SK-N-SH (cell line): ENCODE measurements around the gene SULT2B1. TPM values are rescaled to one million over a fixed set of nuclear protein-coding genes. Genes with fewer than 3 reads are reported as not detected.

Source experiments
- CTCF ChIA-PET: fragments of 300-600, 350-600 bp; formaldehyde crosslinking; extraction: SDS; loops from one replicate; lab custom pipeline; 2021; lab: Yijun Ruan, JAX
- POLR2A ChIA-PET: fragments of 350-600 bp; sonication (Branson Sonifier 250); formaldehyde crosslinking; extraction: SDS; loops from one replicate; lab custom pipeline; 2020; ENCODE audit warnings: antibody characterized with exemption, inconsistent platforms; lab: Yijun Ruan, JAX
- DNase-seq: peaks from one replicate; pipeline ENCODE4 v3.0.0; 2012
- H2AFZ ChIP-seq: fragments of 200-600 bp; sonication (generic); 2 replicates; pipeline ENCODE4 v1.8.1; 2016; ENCODE audit warnings: antibody characterized with exemption, mild to moderate bottlenecking, low read depth
- H3F3A ChIP-seq: fragments of 200-600 bp; sonication (generic); replicated peaks from 2 replicates; pipeline ENCODE3; 2016; ENCODE audit warnings: antibody characterized with exemption, mild to moderate bottlenecking; ENCODE audit not compliant: insufficient read depth
- H3K27ac ChIP-seq, 2 experiments: fragments of 200-500 bp in 1 of 2; fragments of 200-600 bp in 1 of 2; sonication (Bioruptor generic) in 1 of 2; sonication (generic), shearing (Covaris generic) in 1 of 2; 2 replicates each; pipeline versions ENCODE4 v1.5.1 to v1.6.1; 2014 to 2016; ENCODE audit warnings: low read depth in 2 of 2, inconsistent platforms in 1 of 2, low read length in 1 of 2, mild to moderate bottlenecking in 1 of 2, mixed read lengths in 1 of 2
- H3K27me3 ChIP-seq: fragments of 200-600 bp; sonication (generic), shearing (Covaris generic); 2 replicates; pipeline ENCODE4 v1.6.1; 2016; ENCODE audit warnings: mixed run types; ENCODE audit not compliant: insufficient read depth
- H3K36me3 ChIP-seq, 2 experiments: fragments of 200-500 bp in 1 of 2; fragments of 200-600 bp in 1 of 2; sonication (Bioruptor generic) in 1 of 2; sonication (generic) in 1 of 2; replicated peaks in 1 of 2; 2 replicates each; pipeline versions ENCODE3 to v1.5.1; 2014 to 2016; ENCODE audit warnings: low read length in 1 of 2, mild to moderate bottlenecking in 1 of 2; ENCODE audit not compliant: insufficient read depth in 2 of 2, control insufficient read depth in 1 of 2
- H3K4me1 ChIP-seq, 2 experiments: fragments of 200-500 bp in 1 of 2; fragments of 200-600 bp in 1 of 2; sonication (Bioruptor generic) in 1 of 2; sonication (generic), shearing (Covaris generic) in 1 of 2; 2 replicates each; pipeline versions ENCODE4 v1.5.1 to v1.6.1; 2014 to 2016; ENCODE audit warnings: low read depth in 1 of 2, low read length in 1 of 2, mixed run types in 1 of 2; ENCODE audit not compliant: insufficient read depth in 2 of 2, control insufficient read depth in 1 of 2
- H3K4me2 ChIP-seq: fragments of 200-600 bp; sonication (generic), shearing (Covaris generic); 2 replicates; pipeline ENCODE4 v1.6.1; 2017; ENCODE audit warnings: mixed run types
- H3K4me3 ChIP-seq, 2 experiments: fragments of 200-500 bp in 1 of 2; fragments of 200-600 bp in 1 of 2; sonication (Bioruptor generic) in 1 of 2; sonication (generic), shearing (Covaris generic) in 1 of 2; 2 replicates each; pipeline versions ENCODE4 v1.5.1 to v1.8.1; 2014 to 2016; ENCODE audit warnings: low read depth in 2 of 2, inconsistent platforms in 1 of 2, low read length in 1 of 2, mild to moderate bottlenecking in 1 of 2, mixed read lengths in 1 of 2, moderate library complexity in 1 of 2
- H3K79me2 ChIP-seq: fragments of 200-600 bp; sonication (generic); 2 replicates; pipeline ENCODE4 v1.8.1; 2017; ENCODE audit warnings: mild to moderate bottlenecking; ENCODE audit not compliant: insufficient read depth
- H3K9ac ChIP-seq: fragments of 200-600 bp; sonication (generic); 2 replicates; pipeline ENCODE4 v1.6.1; 2017; ENCODE audit warnings: mixed run types
- H3K9me2 ChIP-seq: fragments of 200-600 bp; sonication (generic); 2 replicates; pipeline ENCODE4 v1.6.1; 2017; ENCODE audit warnings: mixed run types
- H3K9me3 ChIP-seq: fragments of 200-600 bp; sonication (generic); 2 replicates; pipeline ENCODE4 v1.6.1; 2017; ENCODE audit warnings: mixed run types, mild to moderate bottlenecking, moderate library complexity
- H4K20me1 ChIP-seq: fragments of 200-600 bp; sonication (generic); 2 replicates; pipeline ENCODE4 v1.6.1; 2017; ENCODE audit warnings: mild to moderate bottlenecking, mixed run types; ENCODE audit not compliant: insufficient read depth
- CHD2 ChIP-seq: fragments of 150-350 bp; IDR thresholded peaks from 2 replicates; pipeline ENCODE4 v1.6.1; 2018; ENCODE audit warnings: low read length; ENCODE audit not compliant: partially characterized antibody
- ELF1 ChIP-seq: IDR thresholded peaks from 2 replicates; pipeline ENCODE4 v1.4.0; 2012
- FOXJ3 ChIP-seq: sonication (generic); formaldehyde crosslinking; IDR thresholded peaks from 2 replicates; pipeline ENCODE4 v1.5.1; 2020; ENCODE audit warnings: mild to moderate bottlenecking, missing genetic modification reagents
- GABPA ChIP-seq: IDR thresholded peaks from 2 replicates; pipeline ENCODE4 v1.4.0; 2012; ENCODE audit warnings: low read depth, mild to moderate bottlenecking
- GATA2 ChIP-seq: sonication (generic); formaldehyde crosslinking; IDR thresholded peaks from 2 replicates; pipeline ENCODE4 v1.5.0; 2020; ENCODE audit warnings: mild to moderate bottlenecking, missing genetic modification reagents
- IRF3 ChIP-seq: fragments of 150-350 bp; IDR thresholded peaks from 2 replicates; pipeline ENCODE4 v1.6.1; 2016; ENCODE audit warnings: mild to moderate bottlenecking, low read depth, low read length
- NFIC ChIP-seq: IDR thresholded peaks from 2 replicates; pipeline ENCODE4 v1.4.0; 2012; ENCODE audit warnings: borderline replicate concordance
- POLR2AphosphoS5 ChIP-seq: IDR thresholded peaks from 2 replicates; pipeline ENCODE4 v1.6.1; 2012; ENCODE audit warnings: low read depth, low read length
- TCF12 ChIP-seq: IDR thresholded peaks from 2 replicates; pipeline ENCODE4 v1.4.0; 2012
- USF2 ChIP-seq: fragments of 150-350 bp; IDR thresholded peaks from 2 replicates; pipeline ENCODE4 v1.6.1; 2017; ENCODE audit warnings: antibody characterized with exemption, low read length, low read depth, borderline replicate concordance
- WGBS: methylation state at CpG from one replicate; pipeline ENCODE4 v1.1.6; 2017; ENCODE audit warnings: low lambda C conversion rate; 5-methylcytosine and 5-hydroxymethylcytosine counted together
- polyA plus RNA-seq, 3 experiments: library from polyadenylated mRNA; depleted of rRNA; stranded (reverse); fragments of >200 nt; gene quantifications; 2 replicates each; pipeline ENCODE4 v1.2.3, GENCODE V29; 2012
- TF ChIP-seq, protein P1 (sequence below): IDR thresholded peaks from 2 replicates; pipeline ENCODE4 v1.4.0; 2012; ENCODE audit warnings: low read depth, borderline replicate concordance
- TF ChIP-seq, protein P2 (sequence below): IDR thresholded peaks from 2 replicates; pipeline ENCODE4 v1.4.0; 2012; ENCODE audit warnings: low read depth

The SULT2B1 gene
- polyA plus RNA-seq, 1 of the 3 experiments (the other 2 are of a cell fraction), result 0.92 TPM

GRCh38 chr19:48541813-48542212, 10.2 kb upstream of the SULT2B1 start:
- H3K36me3 ChIP-seq, result no peaks in the 10 kb centered on the region
- DNase-seq, result no peak
- POLR2A ChIA-PET, result no interaction called here
- WGBS, result 94% methylated on average over 6 of the region's 6 CpGs
- CTCF ChIA-PET, result interaction anchor here (2.0 kb wide), 1 partner anchor 52 kb away, joined by 6 read pairs; no protein-coding TSS in a partner anchor
- H3K9me3 ChIP-seq, result no peaks in the 10 kb centered on the region
- no peak overlapping the region for H3K9ac ChIP-seq
- no peaks in the 10 kb centered on the region for H3K79me2 ChIP-seq
- TF ChIP-seq IRF3, result no peak
- no peak for TF ChIP-seq CHD2
- no peak for TF ChIP-seq GATA2
- TF ChIP-seq, protein P1, sequence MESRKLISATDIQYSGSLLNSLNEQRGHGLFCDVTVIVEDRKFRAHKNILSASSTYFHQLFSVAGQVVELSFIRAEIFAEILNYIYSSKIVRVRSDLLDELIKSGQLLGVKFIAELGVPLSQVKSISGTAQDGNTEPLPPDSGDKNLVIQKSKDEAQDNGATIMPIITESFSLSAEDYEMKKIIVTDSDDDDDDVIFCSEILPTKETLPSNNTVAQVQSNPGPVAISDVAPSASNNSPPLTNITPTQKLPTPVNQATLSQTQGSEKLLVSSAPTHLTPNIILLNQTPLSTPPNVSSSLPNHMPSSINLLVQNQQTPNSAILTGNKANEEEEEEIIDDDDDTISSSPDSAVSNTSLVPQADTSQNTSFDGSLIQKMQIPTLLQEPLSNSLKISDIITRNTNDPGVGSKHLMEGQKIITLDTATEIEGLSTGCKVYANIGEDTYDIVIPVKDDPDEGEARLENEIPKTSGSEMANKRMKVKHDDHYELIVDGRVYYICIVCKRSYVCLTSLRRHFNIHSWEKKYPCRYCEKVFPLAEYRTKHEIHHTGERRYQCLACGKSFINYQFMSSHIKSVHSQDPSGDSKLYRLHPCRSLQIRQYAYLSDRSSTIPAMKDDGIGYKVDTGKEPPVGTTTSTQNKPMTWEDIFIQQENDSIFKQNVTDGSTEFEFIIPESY, result no peak
- no peak for TF ChIP-seq POLR2AphosphoS5
- no peak for TF ChIP-seq FOXJ3 (CRISPR knock-in tag)
- TF ChIP-seq, protein P2, sequence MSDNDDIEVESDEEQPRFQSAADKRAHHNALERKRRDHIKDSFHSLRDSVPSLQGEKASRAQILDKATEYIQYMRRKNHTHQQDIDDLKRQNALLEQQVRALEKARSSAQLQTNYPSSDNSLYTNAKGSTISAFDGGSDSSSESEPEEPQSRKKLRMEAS, result no peak
- no peak overlapping the region for H2AFZ ChIP-seq
- no peaks in the 10 kb centered on the region for H3F3A ChIP-seq
- no peak overlapping the region for H3K4me3 ChIP-seq
- no peaks in the 10 kb centered on the region for H3K27me3 ChIP-seq
- no peaks in the 10 kb centered on the region for H3K9me2 ChIP-seq
- H4K20me1 ChIP-seq, result no peaks in the 10 kb centered on the region
- no peak overlapping the region for H3K4me2 ChIP-seq
- no peak overlapping the region for H3K27ac ChIP-seq
- peaks cover 0 to 2% of the 10 kb centered on the region in 2 experiments; a peak in 1 of 4 replicates for H3K4me1 ChIP-seq

DNA sequence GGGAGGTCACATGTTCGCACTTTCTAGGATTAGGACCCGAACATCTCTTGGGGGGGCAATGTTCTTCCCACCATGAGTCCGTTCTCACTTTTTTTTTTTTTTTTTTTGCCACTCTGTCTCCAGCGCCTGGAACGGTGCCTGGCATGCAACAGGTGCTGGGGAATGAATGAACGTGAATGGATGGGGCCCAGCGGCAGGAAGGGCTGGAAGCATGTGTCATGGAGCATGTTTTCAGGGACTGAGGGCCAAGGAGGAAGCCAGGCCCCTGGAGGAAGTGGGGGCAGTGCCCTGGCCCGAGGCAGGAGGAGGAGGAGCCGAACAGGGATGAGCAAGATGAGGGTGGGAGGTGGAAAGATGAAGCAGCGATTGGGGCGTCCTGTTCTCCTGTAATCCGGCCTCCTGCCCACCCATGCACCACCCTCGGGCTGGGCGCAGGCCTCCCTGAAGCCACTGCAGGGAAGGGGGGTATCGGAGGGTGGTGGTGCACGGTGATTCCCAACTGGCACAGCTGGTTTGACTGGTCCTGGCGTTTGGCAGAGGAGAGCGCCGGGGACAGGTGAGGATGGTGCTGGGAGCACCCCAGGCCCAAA, 8.8 kb upstream of the SULT2B1 start:
- no peaks in the 10 kb centered on the region for H3K27me3 ChIP-seq
- ChIA-PET CTCF (interaction anchor here (2.0 kb wide), 1 partner anchor 54 kb away, joined by 6 read pairs; no protein-coding TSS in a partner anchor), POLR2A (no interaction called here)
- H3K9ac ChIP-seq, result no peak overlapping the region
- no peaks in the 10 kb centered on the region for H4K20me1 ChIP-seq
- DNase-seq, result no peak
- 51% methylated on average over 19 of the region's 19 CpGs for WGBS
- H3K36me3 ChIP-seq, result no peaks in the 10 kb centered on the region
- no peak overlapping the region for H3K4me3 ChIP-seq
- no peaks in the 10 kb centered on the region for H3K9me2 ChIP-seq
- no peak overlapping the region for H2AFZ ChIP-seq
- H3K79me2 ChIP-seq, result no peaks in the 10 kb centered on the region
- no peak for TF ChIP-seq USF2
- peak; percentile 45; the same call in 1 of the 2 replicates for TF ChIP-seq GABPA
- TF ChIP-seq CHD2, result no peak
- 0 out of 2 replicates have a peak, but pooled peaks have one; percentile 17 for TF ChIP-seq ELF1
- TF ChIP-seq, protein P2, result peak; percentile 66
- TF ChIP-seq TCF12, result peak; percentile 46; the same call in 1 of the 2 replicates
- 0 out of 2 replicates have a peak, but pooled peaks have one; percentile 45 for TF ChIP-seq NFIC
- H3F3A ChIP-seq, result no peaks in the 10 kb centered on the region
- no peak overlapping the region for H3K27ac ChIP-seq
- peaks cover 0 to 2% of the 10 kb centered on the region in 2 experiments; a peak in 1 of 4 replicates for H3K4me1 ChIP-seq
- H3K9me3 ChIP-seq, result no peaks in the 10 kb centered on the region
- no peak overlapping the region for H3K4me2 ChIP-seq
